HUDEP-2 (cell line): ENCODE results near the gene FAM3B.

Experiments used
- DNase-seq, 76 experiments: peaks; one replicate each; lab custom pipeline; 2025; ENCODE audit not compliant: unreplicated experiment in 76 of 76; lab: John Stamatoyannopoulos, UW

FAM3B gene

GRCh38 chr21:41388259-41388658, 71.7 kb downstream of the FAM3B start:
- no peak for DNase-seq

DNA sequence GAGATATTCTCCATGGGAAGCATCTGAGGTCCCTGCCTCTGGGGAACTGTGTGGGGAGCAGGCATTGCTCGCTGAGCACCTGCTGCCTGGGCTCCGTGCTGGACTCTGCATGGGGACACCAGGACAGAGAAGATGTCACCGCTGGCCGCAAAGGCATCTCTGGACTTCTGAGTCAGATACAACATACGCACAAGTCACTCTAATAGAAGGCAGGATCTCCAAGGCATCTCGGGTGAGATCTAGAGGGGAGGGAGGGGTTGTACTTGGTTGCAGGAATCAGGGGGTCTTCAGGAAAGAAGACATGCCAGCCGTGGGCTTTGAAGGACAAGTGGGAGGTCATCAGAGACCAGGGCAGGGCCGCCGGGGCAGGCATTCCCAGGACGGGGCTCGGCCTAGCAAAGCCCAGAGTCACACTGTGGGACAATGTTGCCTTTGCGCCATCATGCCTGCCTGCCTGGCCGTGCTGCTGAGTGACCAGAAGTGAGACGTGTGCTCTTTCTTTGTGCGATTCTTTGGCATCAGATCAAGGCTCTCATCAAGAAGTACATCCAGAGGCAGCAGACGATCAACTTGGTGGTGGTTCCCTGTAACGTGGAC, 73.5 kb downstream of the FAM3B start:
- DNase-seq = no peak

DNA sequence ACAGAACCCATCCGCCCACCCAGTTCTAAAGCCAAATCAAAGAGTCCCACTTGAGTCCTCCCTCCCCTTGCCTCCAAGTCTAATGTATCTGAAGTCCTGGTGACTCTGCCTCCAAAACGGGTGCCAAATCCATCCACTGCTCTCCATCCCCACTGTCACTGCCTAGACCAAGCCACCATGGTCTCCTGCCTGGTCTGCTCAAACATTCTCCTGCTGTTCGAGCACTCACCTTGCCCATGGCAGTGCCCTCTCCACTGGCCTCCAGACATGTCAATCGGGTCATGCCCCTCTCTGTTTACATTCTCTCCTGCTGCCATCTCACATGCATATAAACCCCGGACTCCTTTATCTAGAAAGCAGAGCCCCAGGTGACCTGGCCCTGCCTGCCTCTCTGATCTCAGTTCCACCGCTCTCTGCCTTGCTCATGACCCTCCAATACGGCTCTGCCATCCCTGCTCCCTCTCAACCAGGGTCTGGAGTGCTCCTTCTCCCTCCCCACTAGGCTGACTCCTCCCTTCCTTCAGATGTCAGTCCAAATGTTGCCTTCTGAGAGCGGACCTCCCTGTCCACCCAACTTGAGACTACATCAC, 77.4 kb downstream of the FAM3B start:
- no peak for DNase-seq

DNA sequence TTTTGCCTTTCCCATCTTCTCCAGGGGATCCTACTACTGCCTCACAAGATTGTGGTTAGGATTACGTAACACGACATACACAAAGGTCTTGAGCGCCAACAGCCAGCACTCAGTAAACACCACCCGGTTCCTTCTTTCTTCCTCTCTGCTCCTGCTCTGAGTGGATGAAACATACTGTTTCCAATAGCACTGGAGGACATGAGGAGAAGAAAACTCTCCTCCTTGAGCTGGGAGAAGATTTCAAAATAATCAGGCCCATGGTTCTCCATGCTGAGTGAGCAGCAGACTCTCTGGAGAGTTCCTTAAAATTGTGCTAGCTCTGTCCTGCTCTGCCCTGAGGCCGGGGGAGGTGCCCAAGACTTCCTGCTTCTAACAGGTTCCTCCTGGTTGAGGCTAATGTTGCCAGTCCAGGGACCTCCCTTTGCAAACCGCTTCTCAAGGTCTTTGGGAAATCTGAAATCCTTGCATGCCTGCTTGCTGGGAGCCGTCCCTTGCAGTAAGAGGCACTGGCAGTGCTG, 80.0 kb downstream of the FAM3B start:
- no peak for DNase-seq

- DNase-seq = no peak
Observed at GRCh38 chr21:41397471-41397891, 80.9 kb downstream of the FAM3B start.

DNA sequence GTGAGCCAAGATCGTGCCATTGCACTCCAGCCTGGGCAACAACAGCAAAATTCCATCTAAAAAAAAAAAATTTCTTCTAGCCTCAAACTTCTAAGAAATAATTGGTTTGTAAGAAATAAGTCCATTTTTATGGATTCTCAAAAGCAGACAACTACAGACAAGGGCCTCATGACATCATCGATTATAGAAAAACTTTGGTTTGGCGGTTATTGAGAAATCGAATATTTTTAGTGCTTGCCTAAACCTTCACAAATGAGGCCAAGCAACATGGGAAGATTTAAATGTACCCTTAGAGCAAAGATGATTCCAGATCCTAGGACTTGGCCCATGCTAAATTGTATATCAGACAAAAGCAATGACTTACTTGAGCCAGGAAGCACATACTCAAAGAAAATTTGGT, 81.7 kb downstream of the FAM3B start:
- DNase-seq = no peak

DNA sequence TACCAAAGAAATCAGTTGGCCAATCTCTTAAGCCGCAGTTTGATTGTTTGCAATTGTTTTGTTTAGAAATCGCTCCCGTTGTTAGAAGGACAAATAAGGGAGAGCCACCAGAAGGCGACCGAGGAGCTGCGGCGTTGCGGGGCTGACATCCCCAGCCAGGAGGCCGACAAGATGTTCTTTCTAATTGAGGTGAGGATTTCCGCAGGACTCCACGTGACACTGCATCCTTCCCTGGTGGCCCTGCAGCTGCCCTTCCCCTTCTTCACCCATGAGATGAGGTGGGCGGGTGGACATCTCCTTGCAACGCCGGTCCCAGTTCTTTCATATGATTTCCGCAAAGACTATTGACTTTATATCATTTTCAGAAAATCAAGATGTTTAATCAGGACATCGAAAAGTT, 82.2 kb downstream of the FAM3B start:
- no peak for DNase-seq

DNA sequence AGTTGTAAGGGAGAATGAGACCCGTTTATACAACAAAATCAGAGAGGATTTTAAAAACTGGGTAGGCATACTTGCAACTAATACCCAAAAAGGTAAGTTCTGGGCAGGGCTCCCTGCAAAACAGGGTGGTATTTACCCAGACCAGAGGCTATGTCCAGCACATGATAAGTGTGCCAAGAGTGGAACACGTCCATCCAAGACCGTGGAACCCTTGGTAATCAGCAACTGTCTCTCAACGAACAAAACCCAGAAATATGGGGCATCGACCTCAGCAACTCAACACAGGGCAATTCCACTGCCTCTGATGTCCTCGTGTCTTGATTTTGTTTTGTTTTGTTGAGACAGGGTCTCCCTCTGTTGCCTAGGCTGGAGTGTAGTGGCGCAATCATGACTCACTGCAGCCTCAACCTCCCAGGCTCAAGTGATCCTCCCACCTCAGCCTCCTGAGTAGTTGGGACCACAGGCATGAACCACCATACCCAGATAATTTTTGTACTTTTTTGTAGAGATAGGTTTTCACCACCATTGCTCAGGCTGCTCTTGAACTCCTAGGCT, 82.7 kb downstream of the FAM3B start:
- no peak for DNase-seq

DNA sequence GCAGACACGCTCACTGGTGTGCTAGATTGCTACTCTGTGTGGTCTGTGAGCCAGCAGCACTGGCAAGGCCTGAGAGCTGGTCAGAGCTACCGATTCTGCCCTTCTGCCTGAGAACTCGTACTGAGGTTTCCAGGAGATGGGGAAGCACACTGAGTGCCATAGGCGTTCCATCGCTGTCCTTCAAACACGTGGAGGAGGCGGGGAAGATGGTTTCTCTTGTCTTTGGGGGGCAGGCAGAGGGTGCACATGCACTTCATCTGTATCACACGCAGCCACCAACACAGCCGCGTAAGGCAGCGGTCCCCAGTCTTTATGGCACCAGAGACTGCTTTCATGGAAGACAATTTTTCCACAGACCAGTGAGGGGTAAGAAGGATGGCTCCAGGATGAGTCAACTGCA, 85.6 kb downstream of the FAM3B start:
- no peak for DNase-seq

- no peak for DNase-seq
Observed at GRCh38 chr21:41402796-41403195, 86.2 kb downstream of the FAM3B start.

- no peak for DNase-seq
Observed at GRCh38 chr21:41403331-41403730, 86.7 kb downstream of the FAM3B start.

GRCh38 chr21:41403966-41404365, 87.4 kb downstream of the FAM3B start:
- no peak for DNase-seq

GRCh38 chr21:41405321-41405720, 88.7 kb downstream of the FAM3B start:
- DNase-seq = no peak

DNA sequence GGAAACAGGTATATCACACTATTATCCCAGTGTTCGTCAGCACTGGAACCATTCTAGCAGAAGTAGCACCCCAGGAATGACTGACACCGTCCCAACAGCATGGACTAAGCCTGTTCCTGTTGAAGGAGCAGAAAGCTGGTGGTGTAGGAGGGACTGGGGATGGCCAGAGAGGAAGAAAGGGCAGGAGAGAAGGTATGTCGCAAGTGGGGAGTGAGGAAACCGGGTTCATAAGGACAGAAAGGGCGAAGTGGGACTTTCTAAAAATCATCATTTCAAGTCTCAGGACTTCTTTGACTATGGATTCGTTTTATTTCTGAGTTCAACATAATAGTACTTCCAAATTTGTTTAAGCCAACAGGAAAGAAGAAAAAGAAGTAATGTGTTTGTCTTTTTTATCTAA, 89.7 kb downstream of the FAM3B start:
- DNase-seq = no peak
